ENCODE results near the gene TRH. TPM values are rescaled to one million over a fixed set of nuclear protein-coding genes. Genes with fewer than 3 reads are reported as not detected.

Gene TRH, protein sequence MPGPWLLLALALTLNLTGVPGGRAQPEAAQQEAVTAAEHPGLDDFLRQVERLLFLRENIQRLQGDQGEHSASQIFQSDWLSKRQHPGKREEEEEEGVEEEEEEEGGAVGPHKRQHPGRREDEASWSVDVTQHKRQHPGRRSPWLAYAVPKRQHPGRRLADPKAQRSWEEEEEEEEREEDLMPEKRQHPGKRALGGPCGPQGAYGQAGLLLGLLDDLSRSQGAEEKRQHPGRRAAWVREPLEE
- total RNA-seq = not detected
- long read RNA-seq = 0 reads

DNA sequence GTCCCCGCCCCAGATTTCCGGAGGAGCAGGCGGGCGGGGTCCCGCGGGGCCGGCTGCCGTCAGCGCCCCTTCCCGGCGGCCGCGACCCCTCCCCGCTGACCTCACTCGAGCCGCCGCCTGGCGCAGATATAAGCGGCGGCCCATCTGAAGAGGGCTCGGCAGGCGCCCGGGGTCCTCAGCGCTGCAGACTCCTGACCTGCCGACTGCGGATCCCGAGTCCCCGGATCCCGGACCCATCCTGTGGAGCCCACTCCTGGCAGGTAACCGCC lies at the start of gene TRH:
Gene TRH, plus strand, starts transcription at position 157 of the 269 bp plus-strand sequence. CDS start 1,097 bp downstream, outside the sequence.
- Histone ChIP-seq H3K36me3 (no peaks in the 10 kb centered on the region), H3K27ac (no peak within 1 kb of the TSS), H3K9me3 (no peaks in the 10 kb centered on the region), H3K4me1 (peaks cover 17% of the 10 kb centered on the region), H3K4me3 (peak within 1 kb of the TSS; percentile 6), H3K27me3 (peaks cover 60% of the 10 kb centered on the region)
- TF ChIP-seq, protein P1, sequence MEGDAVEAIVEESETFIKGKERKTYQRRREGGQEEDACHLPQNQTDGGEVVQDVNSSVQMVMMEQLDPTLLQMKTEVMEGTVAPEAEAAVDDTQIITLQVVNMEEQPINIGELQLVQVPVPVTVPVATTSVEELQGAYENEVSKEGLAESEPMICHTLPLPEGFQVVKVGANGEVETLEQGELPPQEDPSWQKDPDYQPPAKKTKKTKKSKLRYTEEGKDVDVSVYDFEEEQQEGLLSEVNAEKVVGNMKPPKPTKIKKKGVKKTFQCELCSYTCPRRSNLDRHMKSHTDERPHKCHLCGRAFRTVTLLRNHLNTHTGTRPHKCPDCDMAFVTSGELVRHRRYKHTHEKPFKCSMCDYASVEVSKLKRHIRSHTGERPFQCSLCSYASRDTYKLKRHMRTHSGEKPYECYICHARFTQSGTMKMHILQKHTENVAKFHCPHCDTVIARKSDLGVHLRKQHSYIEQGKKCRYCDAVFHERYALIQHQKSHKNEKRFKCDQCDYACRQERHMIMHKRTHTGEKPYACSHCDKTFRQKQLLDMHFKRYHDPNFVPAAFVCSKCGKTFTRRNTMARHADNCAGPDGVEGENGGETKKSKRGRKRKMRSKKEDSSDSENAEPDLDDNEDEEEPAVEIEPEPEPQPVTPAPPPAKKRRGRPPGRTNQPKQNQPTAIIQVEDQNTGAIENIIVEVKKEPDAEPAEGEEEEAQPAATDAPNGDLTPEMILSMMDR (IDR thresholded peaks at IDR 0.05) = no peak
- intact Hi-C loops (cut with DNase I) = no loop called here
- ATAC-seq = peak; percentile 6
- no peak for DNase-seq

DNA sequence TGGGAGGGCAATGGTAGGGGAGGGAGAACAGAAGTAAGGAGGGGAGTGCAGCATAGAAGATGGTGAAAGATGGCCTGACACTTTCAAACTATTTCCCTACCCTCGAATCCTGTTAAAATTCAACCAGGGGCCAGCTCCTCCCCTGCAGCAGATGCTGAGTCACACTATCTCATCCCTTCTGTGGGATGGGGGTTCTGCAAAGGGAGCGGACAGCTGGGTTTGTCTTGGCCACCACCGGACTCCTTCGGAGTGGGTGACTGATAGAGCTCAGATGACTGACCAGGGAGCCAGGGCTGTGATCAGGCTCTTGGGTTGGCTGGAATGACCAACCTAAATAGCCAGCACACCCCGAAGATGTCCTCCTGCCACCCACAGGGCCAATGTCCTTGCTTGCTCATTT lies 47.4 kb upstream of the TRH start:
- Histone ChIP-seq H3K4me3 (no peak overlapping the region), H3K27ac (no peak overlapping the region), H3K27me3 (no peaks in the 10 kb centered on the region), H3K9me3 (no peaks in the 10 kb centered on the region), H3K36me3 (no peaks in the 10 kb centered on the region), H3K4me1 (no peaks in the 10 kb centered on the region)
- TF ChIP-seq, protein P1 (IDR thresholded peaks at IDR 0.05) = no peak
- intact Hi-C loops (cut with DNase I) = no loop called here
- DNase-seq (no peak), ATAC-seq (no peak)

DNA sequence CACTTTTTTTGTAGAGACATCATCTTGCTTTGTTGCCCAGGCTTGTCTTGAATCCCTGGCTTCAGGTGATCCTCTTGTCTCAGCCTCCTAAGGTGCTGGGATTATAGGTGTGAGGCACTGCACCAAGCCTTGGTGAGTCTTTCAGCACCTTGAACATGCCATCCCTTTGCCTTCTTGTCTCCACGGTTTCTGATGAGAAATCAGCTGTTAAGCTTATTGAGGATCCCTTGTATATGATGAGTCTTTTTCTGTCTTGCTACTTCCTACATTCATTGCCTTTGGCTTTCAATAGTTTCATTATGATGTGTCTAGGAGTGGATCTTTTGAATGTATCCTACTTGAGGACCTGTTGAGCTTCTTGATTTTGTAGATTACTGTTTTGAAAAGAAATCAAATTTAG lies 45.1 kb upstream of the TRH start:
- ATAC-seq (no peak), DNase-seq (no peak)
- no peaks in the 10 kb centered on the region for H3K9me3 ChIP-seq
- no peak overlapping the region for H3K27ac ChIP-seq
- H3K27me3 ChIP-seq = no peaks in the 10 kb centered on the region
- TF ChIP-seq, protein P1 (IDR thresholded peaks at IDR 0.05) = no peak
- H3K4me3 ChIP-seq = no peak overlapping the region
- H3K36me3 ChIP-seq = no peaks in the 10 kb centered on the region
- no peaks in the 10 kb centered on the region for H3K4me1 ChIP-seq
- intact Hi-C loops (cut with DNase I) = no loop called here

DNA sequence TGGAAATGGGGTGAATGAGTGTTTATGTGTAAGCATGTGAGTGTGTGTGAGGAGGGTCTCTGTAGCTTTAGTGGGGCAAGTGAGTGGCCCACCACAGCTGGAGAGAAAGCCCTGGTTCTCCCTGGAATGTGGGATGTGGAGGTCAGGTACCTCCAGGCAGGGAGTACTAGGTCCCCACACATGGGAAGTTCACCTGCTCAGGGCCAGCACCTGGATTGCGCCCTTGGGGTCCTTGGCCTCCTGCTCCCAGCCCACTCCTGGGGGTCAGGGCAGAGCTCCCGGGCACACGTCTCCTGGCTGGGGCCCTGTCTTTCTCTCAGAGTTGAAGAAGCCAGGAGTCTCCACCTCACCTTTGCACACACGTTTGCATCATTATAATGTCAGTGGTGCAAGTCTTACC lies 41.0 kb upstream of the TRH start:
- no peaks in the 10 kb centered on the region for H3K27me3 ChIP-seq
- H3K4me3 ChIP-seq = no peak overlapping the region
- DNase-seq (no peak), ATAC-seq (no peak)
- intact Hi-C loops (cut with DNase I) = loop anchor here (10.0 kb wide), 1 partner anchor 299 kb away; no protein-coding TSS in a partner anchor
- no peak overlapping the region for H3K27ac ChIP-seq
- TF ChIP-seq, protein P1 (IDR thresholded peaks at IDR 0.05) = no peak
- no peaks in the 10 kb centered on the region for H3K36me3 ChIP-seq
- no peaks in the 10 kb centered on the region for H3K4me1 ChIP-seq
- no peaks in the 10 kb centered on the region for H3K9me3 ChIP-seq

DNA sequence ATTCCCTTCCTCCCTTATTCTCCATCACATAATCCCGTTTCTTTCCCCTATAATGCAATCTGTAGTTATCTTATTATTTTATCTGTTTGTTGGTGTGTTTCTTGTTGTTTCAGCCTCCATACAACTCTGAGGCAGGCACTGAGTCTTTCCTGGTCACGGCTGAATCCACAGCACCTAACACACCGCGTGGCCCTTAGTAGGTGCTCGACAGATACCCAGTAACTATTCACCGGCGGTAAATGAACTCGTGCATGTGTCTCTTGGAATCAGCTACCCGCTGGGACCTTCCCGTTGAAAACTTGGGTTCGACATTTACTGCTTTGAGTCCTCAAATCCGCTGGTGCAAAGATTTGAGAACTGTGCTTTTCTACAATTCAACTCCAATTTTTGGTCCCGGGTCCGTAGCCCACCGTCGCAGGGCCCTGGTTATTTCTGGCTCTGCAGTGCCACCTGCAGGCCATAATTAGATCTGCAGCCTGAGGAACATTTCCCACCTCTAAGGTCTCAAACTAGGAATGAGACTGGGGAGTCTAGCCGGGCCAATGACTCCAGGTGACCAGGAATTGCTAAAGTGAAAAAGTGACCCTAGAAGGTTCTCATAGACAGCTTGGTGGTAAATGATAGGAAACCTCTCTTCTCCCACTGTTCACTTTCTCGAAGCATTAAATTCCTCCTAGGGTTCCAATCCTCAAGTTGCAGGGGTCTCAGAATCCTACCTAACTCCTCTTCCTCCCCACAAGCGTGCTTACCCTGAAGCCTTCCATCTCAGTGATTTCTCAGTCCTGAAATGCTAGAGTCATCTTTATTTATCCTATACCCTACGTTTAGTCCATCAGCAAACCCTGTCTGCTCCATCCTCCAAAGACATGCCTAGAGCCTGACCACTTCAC lies 40.0 kb upstream of the TRH start:
- no peak overlapping the region for H3K4me3 ChIP-seq
- no peak for DNase-seq
- ATAC-seq = peak; percentile 76

More for the DNA sequence above, 40.0 kb upstream of the TRH start:
- Histone ChIP-seq H3K27me3 (no peaks in the 10 kb centered on the region), H3K9me3 (no peaks in the 10 kb centered on the region), H3K27ac (no peak overlapping the region), H3K36me3 (no peaks in the 10 kb centered on the region), H3K4me1 (no peaks in the 10 kb centered on the region)
- TF ChIP-seq, protein P1 (IDR thresholded peaks at IDR 0.05) = peak; percentile 94
- intact Hi-C loops (cut with DNase I) = loop anchor here (10.0 kb wide), 1 partner anchor 300 kb away; no protein-coding TSS in a partner anchor
